Smooth muscle cell of the brain vasculature (primary cell): ENCODE measurements around the gene MAD1L1.

ENCODE experiments used
- DNase-seq: peaks from one replicate; pipeline ENCODE4 v3.0.0-alpha.2; 2012; ENCODE audit warnings: low read depth, low spot score

MAD1L1 gene

GRCh38 chr7:2141021-2141410 is 91.7 kb downstream of the MAD1L1 start:
- DNase-seq = no peak

- DNase-seq = no peak
These were observed 92.3 kb downstream of the MAD1L1 start for GRCh38 chr7:2140216-2141020.

DNA sequence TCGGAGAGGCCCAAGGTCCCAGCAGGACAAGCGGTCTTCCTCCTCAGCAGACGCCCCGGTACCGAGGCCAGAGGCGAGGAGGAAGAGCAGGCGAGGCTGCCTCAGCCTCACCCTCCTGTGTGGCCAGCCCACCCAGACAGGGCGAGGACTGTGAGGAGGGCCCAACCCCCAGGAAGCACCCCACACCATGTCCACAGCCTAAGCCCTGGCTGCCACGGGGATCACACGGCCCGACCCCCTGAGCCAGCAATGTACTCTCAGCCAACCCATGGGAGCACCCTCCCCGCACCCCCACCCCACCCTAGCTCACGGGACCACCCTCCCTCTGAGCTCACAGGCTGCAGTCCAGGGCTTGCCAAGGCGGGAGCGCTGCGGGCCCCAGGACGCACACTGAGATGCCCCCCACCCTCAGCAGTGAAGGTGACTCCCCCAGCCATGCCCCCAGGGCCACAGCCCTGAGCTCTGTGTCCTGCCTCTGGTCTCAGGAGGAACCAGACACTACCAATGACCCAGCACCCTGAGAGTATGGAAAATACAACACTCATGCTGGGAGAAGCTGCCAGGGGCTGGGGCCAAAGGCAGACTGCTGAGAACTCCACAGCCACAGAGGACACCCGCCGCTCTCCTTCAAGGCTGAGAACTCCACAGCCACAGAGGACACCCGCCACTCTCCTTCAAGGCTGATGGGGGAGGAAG is 93.6 kb downstream of the MAD1L1 start:
- DNase-seq = no peak

DNA sequence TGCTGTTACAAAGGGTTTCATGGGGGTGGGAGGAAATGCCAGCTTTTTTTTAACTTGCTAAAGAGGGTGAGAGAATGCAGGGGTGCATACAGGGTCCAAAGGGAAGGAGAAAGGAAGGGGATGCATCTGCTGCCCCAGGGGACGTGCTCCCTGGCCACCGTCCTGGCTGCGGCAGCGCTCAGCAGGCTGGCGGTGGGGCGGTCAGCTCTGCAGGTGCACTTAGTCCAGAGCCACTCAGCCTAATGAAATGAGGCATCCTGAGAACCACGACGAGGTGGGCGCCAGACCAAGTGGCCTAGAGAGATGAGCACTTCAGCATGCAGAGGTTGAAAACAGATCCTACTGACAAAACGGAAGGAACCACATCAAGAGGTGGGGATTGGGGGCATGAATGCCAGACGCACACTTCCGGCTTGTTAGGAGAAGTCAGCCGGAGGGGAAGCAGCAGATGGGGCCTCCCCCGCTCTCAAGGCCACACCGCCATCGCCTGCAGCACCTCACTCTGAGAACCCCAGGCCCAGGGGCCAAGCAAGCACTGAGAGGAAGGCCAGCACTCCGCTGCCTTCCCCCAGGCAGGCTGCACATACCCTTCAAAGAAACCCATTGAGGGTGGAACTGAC is 94.5 kb downstream of the MAD1L1 start:
- no peak for DNase-seq

- no peak for DNase-seq
These were observed 98.0 kb downstream of the MAD1L1 start for GRCh38 chr7:2134740-2135139.

DNA sequence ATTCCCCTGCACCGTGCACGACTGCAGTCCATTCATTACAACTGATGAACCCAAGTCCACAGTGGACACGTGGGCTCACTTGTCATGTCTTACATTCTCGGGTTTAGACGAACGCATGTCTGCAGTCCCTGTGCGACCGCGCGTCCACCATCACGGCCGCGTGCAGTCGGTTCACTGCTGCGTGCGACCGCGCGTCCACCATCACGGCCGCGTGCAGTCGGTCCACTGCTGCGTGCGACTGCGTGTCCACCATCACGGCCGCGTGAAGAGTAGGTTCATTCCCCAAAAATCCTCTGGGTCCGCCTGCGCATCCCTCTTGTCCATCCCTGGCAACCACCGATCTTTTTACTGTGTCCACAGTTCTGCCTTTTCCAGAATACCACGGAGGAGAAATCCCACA is 100.5 kb downstream of the MAD1L1 start:
- no peak for DNase-seq

GRCh38 chr7:2131800-2132199 is 100.9 kb downstream of the MAD1L1 start:
- no peak for DNase-seq

DNA sequence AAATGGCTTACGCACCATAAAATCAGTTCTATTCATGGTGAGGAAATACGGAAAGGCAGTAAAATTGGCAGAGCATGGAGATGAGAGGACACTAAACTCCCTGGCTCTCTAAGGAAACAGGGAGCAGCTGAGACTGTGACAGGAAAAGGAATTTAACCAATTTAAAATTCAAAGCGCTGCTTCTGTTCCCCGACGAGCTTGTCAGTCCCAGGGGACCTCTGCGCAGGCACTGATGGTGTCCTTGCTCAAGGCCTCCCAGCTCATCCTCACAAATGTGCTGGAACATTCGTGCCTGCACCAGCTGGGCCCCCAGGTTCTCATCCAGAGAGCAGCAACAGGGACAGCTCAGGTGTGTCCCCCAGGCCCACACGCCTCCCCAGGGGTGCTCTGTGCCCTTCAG is 101.4 kb downstream of the MAD1L1 start:
- DNase-seq = no peak

DNA sequence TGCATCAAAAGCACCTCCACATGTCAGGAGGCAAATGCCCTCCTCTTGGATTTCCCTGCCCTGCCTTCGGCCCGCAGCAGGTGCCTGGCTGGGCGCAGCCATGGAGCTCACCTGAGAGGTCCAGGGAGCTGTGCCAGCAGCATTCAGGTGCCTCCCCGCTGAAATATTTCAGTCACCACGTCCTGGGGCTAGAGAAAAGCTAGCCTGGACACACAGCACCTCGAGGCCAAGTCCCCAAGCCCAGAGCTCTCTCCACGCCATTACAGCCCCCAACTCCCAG is 102.7 kb downstream of the MAD1L1 start:
- no peak for DNase-seq

DNA sequence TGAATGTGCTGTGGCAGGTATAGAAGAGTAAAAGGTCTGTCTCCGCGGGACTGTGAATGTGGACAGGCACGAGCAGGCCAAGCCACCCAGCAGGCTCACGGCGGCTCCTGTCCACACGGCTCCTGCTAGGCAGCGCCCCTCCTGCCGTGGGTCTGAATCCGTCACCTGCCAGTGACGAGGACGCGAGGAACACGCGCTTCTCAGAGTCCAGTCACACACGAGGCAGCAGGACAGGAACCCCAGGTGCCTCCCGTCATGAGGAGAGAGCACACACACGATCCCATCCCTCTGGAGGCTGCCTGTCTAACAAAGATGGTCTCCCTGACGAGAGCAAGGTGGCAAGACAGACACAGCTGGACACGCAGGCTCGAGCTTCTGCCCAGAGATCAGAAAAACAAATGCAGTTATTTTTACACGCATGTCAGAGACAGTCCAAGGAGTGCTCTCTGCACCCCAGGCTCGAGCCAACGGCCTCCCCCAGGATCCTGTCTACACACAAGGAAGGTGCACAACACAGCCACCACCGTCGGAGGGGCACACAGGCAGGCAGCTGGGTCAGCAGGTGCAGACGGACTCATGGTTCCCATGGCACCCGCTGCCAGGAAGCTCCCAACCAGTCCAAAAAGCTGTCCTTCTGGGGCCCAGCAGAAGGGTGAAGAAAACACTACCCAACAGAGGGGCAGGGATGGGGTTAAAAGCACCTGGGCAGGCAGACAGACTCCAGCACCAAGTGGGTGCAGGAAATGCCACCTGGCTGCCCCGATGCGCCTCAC is 103.2 kb downstream of the MAD1L1 start:
- DNase-seq = no peak

DNA sequence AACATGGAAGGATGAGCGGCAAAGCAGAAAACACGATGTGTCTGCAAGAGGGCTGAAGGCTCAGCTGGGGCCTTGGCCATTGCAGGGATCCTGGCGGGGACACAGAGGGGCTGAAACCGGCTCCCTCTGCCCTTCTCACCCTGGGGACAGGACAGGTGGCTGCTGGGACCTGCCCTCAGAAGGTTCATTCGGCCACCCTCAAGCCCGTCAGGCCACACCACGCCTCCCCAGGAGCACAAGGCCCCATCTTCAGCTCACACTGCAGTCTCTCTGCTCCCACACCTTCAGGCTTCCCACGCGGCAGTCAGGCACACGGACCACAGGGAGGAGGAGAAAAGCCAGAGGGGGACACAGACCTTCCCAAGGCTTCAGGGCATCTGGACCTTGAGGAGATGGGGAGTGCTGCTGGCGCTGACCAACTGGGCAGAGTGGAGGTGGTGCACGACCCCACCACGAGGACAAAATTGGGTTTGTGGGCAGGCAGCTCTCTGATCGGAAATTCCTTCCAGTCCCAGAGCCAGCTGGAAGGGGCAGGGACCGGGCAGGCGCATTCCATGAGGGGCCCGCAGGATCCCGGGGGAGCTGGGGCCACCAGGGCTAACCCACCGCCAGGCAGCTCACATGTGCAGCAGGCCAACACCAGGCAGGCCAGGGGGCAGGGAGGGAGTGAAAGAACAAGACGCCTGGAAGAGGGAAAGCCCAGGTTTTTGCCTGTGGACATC is 104.0 kb downstream of the MAD1L1 start:
- no peak for DNase-seq

- DNase-seq = no peak
These were observed 106.1 kb downstream of the MAD1L1 start for GRCh38 chr7:2126621-2127020.

DNA sequence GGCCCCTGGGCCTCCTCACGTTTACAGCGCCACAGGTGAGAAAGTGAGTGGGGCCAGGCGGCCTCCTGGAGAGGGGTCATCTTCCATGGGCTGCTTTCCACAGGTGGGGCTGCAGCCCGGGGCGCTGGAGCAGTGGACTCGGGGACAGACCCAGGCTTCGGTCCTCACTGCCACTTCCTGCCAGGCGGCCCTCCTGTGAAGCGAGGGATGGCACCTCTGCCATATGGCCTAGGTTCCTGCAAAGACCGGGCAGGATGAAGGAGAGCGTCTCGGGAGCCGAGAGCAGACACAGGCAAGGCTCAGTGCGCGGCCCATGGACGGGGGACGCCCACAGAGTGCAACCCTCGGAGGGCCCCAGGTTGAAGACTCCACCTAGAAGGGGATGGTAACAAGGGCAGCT is 106.8 kb downstream of the MAD1L1 start:
- DNase-seq = no peak

GRCh38 chr7:2124604-2125345 is 108.0 kb downstream of the MAD1L1 start:
- no peak for DNase-seq

DNA sequence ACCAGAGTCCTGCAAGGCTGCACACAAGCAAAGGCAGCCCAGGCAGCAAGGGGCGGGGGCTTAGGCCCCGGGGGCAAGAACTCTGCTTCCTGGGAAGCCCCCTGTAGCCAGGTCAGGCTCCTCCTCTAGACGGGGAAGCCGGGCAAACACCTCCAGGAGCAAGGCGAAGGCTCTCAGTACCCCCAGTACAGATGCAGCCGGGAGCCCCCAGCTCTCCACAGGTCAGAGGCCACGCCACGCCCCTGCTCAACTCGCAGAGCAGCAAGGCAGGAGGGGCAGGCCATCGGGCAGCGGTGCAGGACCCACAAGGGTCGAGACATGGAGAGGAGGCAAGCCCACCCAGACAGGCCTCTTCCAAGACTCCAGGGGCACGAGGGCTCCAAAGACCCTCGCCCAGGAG is 108.8 kb downstream of the MAD1L1 start:
- no peak for DNase-seq

DNA sequence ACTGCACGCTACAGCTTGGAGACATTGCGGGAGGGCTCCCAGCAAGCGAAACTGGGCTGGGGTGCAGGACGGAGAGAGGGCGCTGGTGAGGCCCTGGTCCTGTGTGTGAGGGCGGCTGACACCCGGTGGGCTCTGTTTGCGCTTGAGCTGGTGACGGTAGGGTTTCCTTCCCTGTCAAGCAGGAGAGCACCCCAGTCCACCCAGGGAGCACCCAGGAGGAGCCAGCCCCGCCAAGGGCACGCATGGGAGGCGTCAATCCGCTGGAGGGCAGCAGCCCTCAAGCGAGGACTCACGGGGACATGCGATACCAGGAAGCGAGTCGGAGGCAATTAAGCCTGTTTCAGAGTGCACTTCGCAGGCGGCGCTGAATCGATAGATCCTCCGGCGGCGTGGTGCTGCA is 109.4 kb downstream of the MAD1L1 start:
- DNase-seq = no peak

DNA sequence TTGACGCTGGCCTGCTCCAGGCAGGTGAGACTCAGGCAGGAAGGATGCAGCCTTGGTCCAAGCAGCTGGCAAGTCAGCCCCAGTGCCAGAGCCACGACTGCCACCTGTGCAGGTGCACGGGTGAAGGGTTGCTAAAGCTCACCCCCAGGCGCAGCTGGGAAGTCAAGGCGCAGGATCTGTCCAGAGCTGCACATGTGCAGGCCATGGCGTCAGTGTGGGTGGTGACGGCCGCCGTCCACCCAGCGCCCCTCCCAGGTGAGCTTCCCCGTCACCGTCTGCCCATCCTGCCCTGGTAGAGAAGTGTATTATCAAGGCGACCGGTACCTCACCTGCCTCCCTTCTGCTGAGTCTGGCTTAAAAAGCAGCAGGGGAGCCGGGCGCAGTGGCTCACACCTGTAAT is 110.1 kb downstream of the MAD1L1 start:
- DNase-seq = no peak

DNA sequence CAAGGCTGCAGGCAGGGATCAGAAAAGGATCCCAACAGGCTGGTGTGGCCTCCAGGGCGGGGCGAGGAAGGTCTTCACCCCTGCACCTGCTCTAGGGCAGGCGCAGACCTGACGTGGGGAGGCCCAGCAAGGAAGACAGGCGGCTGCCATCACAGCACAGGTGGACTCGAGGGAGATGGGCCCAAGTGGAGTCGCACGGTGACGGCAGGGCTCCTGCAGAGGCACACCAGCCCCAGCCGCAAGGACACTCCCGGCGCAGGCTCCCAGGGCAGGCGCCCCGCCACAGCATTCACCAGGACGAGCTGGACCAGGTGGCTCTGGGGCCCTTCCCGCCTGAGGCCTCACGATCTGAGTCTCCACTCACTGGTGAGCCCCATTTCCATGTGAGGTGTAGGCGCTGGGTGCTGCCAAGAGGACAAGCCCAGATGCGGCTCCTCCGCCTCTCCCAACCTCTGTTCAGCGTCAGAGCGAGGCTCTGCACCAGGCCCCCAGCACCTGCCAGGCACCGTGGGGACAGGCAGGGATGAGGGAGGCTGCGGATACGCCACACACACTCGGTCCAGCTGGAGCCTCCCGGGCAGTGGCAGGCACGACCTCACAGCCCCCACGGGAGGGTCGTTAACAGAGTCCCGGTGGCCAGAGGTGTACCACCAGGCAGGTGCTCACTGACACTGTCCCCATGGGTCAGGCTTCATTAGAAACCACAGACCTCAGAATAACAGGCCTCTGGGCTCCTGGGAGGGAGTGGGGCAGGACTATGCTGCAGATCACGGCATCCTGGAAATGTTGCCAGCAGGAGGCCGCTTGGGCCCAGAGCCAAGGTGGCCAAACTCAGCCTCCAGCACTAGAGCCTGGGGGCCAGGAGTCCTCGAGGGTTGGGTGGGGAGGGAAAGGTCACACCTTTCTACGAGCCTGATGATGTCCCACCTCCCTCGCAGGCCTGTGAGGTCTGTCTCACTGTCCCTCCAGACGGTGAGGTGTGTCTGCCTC is 111.6 kb downstream of the MAD1L1 start:
- no peak for DNase-seq

DNA sequence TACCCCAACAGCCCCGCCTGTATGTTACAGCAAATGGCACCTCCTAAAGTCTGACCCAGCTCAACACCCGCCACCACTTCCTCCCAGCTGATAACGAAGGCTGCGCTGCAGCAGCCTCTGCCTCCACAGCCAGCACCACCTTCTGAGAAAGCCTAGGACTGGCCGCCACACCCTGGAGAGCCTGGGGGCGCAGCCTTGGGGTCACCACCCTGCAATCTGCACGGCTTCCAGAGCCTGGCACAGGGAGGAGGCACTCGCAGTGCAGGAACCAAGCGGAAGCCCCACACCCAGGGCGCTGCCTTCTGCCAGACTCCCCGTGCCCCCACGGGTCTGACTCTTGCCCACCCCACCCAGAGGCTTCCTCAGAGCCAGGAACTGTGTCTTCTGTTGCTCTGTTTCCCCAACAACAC is 112.5 kb downstream of the MAD1L1 start:
- DNase-seq = no peak
